Fibroblast of lung (primary cell): ENCODE data around the gene ATXN1. TPM values are rescaled to one million over a fixed set of nuclear protein-coding genes. Genes with fewer than 3 reads are reported as not detected.

Experiments used
- DNase-seq, 2 donors: peaks; one replicate each; pipeline versions ENCODE4 v3.0.0 to v3.0.0-alpha.2; 2010; ENCODE audit warnings: low read depth in 2 of 2
- H2AFZ ChIP-seq: 2 replicates; pipeline ENCODE4 v1.5.1; 2012; ENCODE audit warnings: low read length, control low read depth, inconsistent platforms
- H3K27ac ChIP-seq: 2 replicates; pipeline ENCODE4 v1.5.1; 2011; ENCODE audit warnings: low read length, control low read depth; ENCODE audit not compliant: insufficient read depth
- H3K27me3 ChIP-seq: 2 replicates; pipeline ENCODE4 v1.5.1; 2011; ENCODE audit warnings: mild to moderate bottlenecking, low read length; ENCODE audit not compliant: control insufficient read depth, insufficient read depth
- H3K36me3 ChIP-seq: 2 replicates; pipeline ENCODE4 v1.5.1; 2011; ENCODE audit warnings: low read length; ENCODE audit not compliant: control insufficient read depth, insufficient read depth
- H3K4me1 ChIP-seq: 2 replicates; pipeline ENCODE4 v1.5.1; 2011; ENCODE audit warnings: low read length; ENCODE audit not compliant: control insufficient read depth, insufficient read depth; ENCODE audit errors: extremely low read depth
- H3K4me2 ChIP-seq: 2 replicates; pipeline ENCODE4 v1.5.1; 2011; ENCODE audit warnings: low read length, control low read depth; ENCODE audit not compliant: insufficient read depth; ENCODE audit errors: extremely low read depth
- H3K4me3 ChIP-seq, 4 experiments: fragments of 200-600 bp in 1 of 4; sonication (generic) in 1 of 4; replicated peaks in 1 of 4; 2 replicates each; pipeline ENCODE4 v1.5.1; 2011 to 2016; ENCODE audit warnings: low read length in 4 of 4, low read depth in 3 of 4, mild to moderate bottlenecking in 3 of 4, control low read depth in 2 of 4, inconsistent platforms in 1 of 4, mixed read lengths in 1 of 4; ENCODE audit not compliant: insufficient read depth in 1 of 4; ENCODE audit errors: control extremely low read depth in 1 of 4
- H3K79me2 ChIP-seq: 2 replicates; pipeline ENCODE4 v1.5.1; 2012; ENCODE audit warnings: mild to moderate bottlenecking, low read length, inconsistent platforms; ENCODE audit not compliant: control insufficient read depth, insufficient read depth
- H3K9ac ChIP-seq: 2 replicates; pipeline ENCODE4 v1.5.1; 2011; ENCODE audit warnings: mild to moderate bottlenecking, low read length, control low read depth; ENCODE audit not compliant: insufficient read depth
- H3K9me3 ChIP-seq: 2 replicates; pipeline ENCODE4 v1.5.1; 2012; ENCODE audit warnings: low read depth, low read length; ENCODE audit not compliant: control insufficient read depth, insufficient read depth
- H4K20me1 ChIP-seq: 2 replicates; pipeline ENCODE4 v1.5.1; 2011; ENCODE audit warnings: low read length; ENCODE audit not compliant: control insufficient read depth, insufficient read depth; ENCODE audit errors: extremely low read depth
- CTCF ChIP-seq, 2 donors: IDR thresholded peaks in 1 of 2; conservative IDR thresholded peaks in 1 of 2; 1 replicate in 1 of 2; 2 replicates in 1 of 2; pipeline ENCODE4 v1.5.1; 2011 to 2012; ENCODE audit warnings: low read length in 2 of 2, control low read depth in 1 of 2, inconsistent platforms in 1 of 2, low read depth in 1 of 2, mild to moderate bottlenecking in 1 of 2
- EZH2 ChIP-seq: IDR thresholded peaks from 2 replicates; pipeline ENCODE4 v1.5.1; 2012; ENCODE audit warnings: low read length, control low read depth, mild to moderate bottlenecking; ENCODE audit errors: missing control alignments
- polyA plus RNA-seq, 2 donors: library from polyadenylated mRNA; depleted of rRNA in 1 of 2; stranded (reverse) in 1 of 2; unstranded in 1 of 2; fragments of >200 nt; gene quantifications; 2 replicates each; pipeline ENCODE4 v1.2.1, GENCODE V29; 2011 to 2012; ENCODE audit warnings: missing spikeins in 1 of 2
- total RNA-seq: library from RNA; depleted of rRNA; stranded (reverse); fragments of >200 nt; gene quantifications from 2 replicates; pipeline ENCODE4 v1.2.1, GENCODE V29; 2014

Gene ATXN1
- total and polyA plus RNA-seq, 2 donors (not counting 1 experiment from before 2014, with no cell fraction given): 15.8 to 40.5 TPM

- Histone ChIP-seq H3K36me3 (no peaks in the 10 kb centered on the region), H3K4me2 (no peak overlapping the region), H3K4me1 (peaks cover 12% of the 10 kb centered on the region), H4K20me1 (no peaks in the 10 kb centered on the region), H3K4me3 (no peak overlapping the region), H3K9ac (no peak overlapping the region), H3K9me3 (no peaks in the 10 kb centered on the region), H2AFZ (no peak overlapping the region), H3K27me3 (no peaks in the 10 kb centered on the region), H3K27ac (no peak overlapping the region), H3K79me2 (no peaks in the 10 kb centered on the region)
- DNase-seq: peak in 1 of 2 donors; percentile 30
- TF ChIP-seq EZH2 (no peak), CTCF (conservative IDR thresholded peaks at IDR 0.05 in 1 of 2, IDR thresholded peaks at IDR 0.05 in 1 of 2; ENCODE audit: low read depth in 1 of 2, low read length in 2 of 2) (no peak)
Observed at GRCh38 chr6:16418151-16418550, 343.1 kb downstream of the ATXN1 start.

GRCh38 chr6:16415677-16416076 is 345.6 kb downstream of the ATXN1 start:
- no peak for TF ChIP-seq CTCF (conservative IDR thresholded peaks at IDR 0.05 in 1 of 2, IDR thresholded peaks at IDR 0.05 in 1 of 2; ENCODE audit: low read depth in 1 of 2, low read length in 2 of 2)
- no peak for TF ChIP-seq EZH2
- Histone ChIP-seq H3K4me3 (no peak overlapping the region), H3K36me3 (no peaks in the 10 kb centered on the region), H2AFZ (no peak overlapping the region), H3K27ac (no peak overlapping the region), H3K79me2 (no peaks in the 10 kb centered on the region), H3K4me2 (no peak overlapping the region), H3K9me3 (no peaks in the 10 kb centered on the region), H3K9ac (no peak overlapping the region), H3K27me3 (no peaks in the 10 kb centered on the region), H3K4me1 (peaks cover 7% of the 10 kb centered on the region), H4K20me1 (no peaks in the 10 kb centered on the region)
- DNase-seq: no peak

- DNase-seq: peak in 1 of 2 donors; percentile 69
- H3K9me3 ChIP-seq: no peaks in the 10 kb centered on the region
- no peaks in the 10 kb centered on the region for H3K36me3 ChIP-seq
- no peaks in the 10 kb centered on the region for H3K79me2 ChIP-seq
- TF ChIP-seq EZH2 (no peak), CTCF (conservative IDR thresholded peaks at IDR 0.05 in 1 of 2, IDR thresholded peaks at IDR 0.05 in 1 of 2; ENCODE audit: low read depth in 1 of 2, low read length in 2 of 2) (no peak)
- H3K4me1 ChIP-seq: peaks cover 4% of the 10 kb centered on the region
- H3K4me3 ChIP-seq: no peak overlapping the region
- H2AFZ ChIP-seq: peak overlapping the region; percentile 12
- no peaks in the 10 kb centered on the region for H3K27me3 ChIP-seq
- H3K27ac ChIP-seq: peak overlapping the region; percentile 19
- H4K20me1 ChIP-seq: no peaks in the 10 kb centered on the region
- H3K9ac ChIP-seq: no peak overlapping the region
- H3K4me2 ChIP-seq: peak overlapping the region; percentile 8
Observed at GRCh38 chr6:16414205-16414604, 347.1 kb downstream of the ATXN1 start.
